GM15510 (cell line): ENCODE data around the gene MYO7B.

Experiments
- POLR2A ChIP-seq: IDR thresholded peaks from 3 replicates; pipeline ENCODE4 v1.6.1; 2011; ENCODE audit warnings: borderline replicate concordance; ENCODE audit not compliant: insufficient read length; ENCODE audit errors: extremely low read depth

Gene MYO7B

GRCh38 chr2:127584516-127585033 lies 49.1 kb downstream of the MYO7B start:
- no peak for TF ChIP-seq POLR2A

DNA sequence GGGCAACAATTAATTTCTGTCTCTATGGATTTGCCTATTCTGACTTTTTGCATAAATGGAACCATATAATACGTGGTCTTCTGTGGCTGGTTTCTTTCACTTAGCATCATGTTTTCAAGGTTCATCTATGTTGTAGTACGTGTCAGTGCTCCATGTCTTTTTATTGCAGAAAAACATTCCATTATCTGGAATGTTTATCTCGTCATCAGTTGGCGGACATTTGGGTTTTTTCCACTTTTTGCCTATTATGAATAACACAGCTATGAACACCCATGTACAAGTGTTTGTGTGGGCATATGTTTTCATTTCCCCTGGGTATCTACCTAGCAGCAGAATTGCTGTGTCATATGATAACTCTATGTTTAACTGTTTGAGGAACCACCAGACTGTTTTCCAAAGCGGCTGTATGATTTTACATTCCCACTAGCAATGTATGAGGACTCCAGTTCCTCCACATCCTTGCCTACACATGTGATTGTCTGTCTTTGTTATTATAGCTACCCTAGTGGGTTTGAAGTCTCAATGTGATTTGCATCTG lies 49.9 kb downstream of the MYO7B start:
- no peak for TF ChIP-seq POLR2A

DNA sequence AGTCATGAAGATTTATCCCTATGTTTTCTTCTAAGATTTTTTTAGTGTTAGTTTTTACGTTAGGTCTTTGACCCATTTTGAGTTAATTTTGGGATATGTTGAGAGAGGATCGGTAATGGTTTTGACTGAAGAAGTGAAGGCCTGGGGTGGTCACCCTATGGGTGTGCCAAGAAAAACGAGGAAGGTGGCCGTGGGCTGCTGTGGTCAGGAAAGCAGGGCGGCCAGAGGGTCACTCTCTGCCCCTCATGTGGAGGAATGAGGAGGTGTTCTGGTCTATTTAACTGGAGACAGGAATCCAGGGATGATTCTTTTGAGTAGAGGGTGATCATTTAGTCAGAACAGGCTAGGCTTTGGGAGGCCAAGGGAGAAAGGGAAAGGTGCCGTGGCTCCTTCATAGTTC lies 50.7 kb downstream of the MYO7B start:
- no peak for TF ChIP-seq POLR2A

GRCh38 chr2:127586746-127587295 lies 51.3 kb downstream of the MYO7B start:
- no peak for TF ChIP-seq POLR2A

DNA sequence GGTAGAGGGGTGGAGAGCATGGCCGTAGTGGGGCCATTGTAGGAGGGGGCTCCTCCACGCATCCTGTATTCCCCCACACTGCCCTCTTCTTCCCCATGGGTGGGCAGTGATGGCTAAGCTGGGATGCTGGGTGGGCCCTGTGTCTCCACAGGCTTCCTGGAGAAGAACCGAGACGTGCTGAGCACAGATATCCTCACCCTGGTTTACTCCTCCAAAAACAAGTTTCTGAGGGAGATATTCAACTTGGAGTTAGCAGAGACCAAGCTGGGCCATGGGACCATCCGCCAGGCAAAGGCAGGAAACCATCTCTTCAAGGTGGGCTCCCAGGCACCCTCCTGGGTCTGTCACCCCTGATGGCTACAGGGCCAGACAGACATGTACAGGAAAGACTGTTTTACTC lies 52.8 kb downstream of the MYO7B start:
- no peak for TF ChIP-seq POLR2A

- no peak for TF ChIP-seq POLR2A
These were observed 53.9 kb downstream of the MYO7B start for GRCh38 chr2:127589358-127589757.

DNA sequence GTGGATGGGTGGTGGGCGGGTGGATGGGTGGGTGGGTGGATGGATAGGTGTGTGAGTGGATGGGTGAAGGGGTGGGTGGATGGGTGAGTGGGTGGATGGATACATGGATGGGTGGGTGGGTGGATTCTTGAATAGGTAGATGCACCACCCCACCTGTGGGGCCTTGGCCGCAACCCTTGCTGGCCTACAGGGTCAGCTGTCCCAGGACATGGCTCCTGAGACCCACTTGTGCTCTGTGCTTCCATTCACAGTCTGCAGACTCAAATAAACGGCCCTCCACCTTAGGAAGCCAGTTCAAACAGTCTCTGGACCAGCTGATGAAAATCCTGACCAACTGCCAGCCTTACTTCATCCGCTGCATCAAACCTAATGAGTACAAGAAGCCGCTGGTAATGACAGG lies 54.4 kb downstream of the MYO7B start:
- TF ChIP-seq POLR2A, result no peak

GRCh38 chr2:127590386-127591190 lies 55.1 kb downstream of the MYO7B start:
- no peak for TF ChIP-seq POLR2A

GRCh38 chr2:127591221-127591923 lies 55.9 kb downstream of the MYO7B start:
- no peak for TF ChIP-seq POLR2A

DNA sequence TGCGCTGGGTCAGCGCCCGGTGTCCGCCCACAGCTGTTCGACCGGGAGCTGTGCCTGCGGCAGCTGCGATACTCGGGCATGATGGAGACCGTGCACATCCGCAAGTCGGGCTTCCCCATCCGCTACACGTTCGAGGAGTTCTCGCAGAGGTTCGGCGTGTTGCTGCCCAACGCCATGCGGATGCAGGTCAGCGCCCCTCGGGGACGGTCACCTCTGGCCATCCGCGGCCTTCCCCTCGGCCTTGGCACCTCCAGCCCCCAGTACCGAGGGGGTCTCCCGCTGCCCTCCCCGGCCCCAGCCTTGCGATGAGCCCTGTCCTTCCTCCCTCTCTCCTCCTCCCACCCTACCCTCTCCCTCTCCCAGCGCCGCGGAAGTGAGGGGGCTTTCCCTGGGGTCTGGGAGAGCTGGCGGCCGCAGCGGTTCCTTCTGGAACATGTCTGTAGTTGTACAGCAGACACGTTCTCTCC lies 57.3 kb downstream of the MYO7B start:
- TF ChIP-seq POLR2A, result no peak

DNA sequence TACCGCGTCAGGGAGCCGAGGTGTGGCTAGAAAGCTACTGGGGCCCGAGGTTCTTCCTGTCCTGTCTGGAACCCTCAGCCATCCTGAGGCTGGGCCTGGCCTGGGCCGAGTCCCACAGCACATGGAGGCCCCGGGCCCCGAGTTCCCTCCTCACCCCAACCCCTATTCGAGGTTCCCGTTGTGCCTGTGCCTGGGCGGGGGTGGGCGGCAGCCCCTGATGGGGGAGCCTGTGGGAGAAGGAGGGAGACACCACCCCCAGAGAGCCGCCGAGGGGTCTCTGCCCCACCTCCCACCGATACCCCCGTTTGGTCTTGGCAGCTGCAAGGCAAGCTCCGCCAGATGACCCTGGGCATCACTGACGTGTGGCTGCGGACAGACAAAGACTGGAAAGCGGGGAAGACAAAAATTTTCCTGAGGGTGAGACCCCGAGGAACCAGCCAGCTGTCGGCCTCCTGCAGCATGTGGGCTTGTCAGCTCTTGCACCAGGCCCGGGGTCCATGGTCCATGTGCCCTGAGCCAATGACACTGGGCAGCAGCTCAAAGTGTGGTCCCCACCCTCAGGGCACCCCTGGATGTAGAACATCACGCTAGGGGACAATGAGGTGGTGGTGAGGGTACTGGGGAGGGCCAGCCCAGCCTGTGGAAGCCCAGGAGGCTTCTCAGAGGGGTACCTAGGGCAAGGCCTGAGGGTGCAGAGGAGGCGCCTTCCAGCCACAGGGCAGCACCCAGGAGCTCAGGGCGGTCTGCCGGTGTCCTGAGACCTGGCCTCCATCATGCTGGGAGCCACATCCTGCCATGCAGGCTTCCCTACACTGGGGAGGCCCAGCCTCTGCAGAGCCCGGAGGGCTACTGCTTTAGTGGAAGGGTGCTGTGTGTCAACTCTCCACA lies 58.0 kb downstream of the MYO7B start:
- no peak for TF ChIP-seq POLR2A

- no peak for TF ChIP-seq POLR2A
These were observed 58.7 kb downstream of the MYO7B start for GRCh38 chr2:127594116-127594591.

DNA sequence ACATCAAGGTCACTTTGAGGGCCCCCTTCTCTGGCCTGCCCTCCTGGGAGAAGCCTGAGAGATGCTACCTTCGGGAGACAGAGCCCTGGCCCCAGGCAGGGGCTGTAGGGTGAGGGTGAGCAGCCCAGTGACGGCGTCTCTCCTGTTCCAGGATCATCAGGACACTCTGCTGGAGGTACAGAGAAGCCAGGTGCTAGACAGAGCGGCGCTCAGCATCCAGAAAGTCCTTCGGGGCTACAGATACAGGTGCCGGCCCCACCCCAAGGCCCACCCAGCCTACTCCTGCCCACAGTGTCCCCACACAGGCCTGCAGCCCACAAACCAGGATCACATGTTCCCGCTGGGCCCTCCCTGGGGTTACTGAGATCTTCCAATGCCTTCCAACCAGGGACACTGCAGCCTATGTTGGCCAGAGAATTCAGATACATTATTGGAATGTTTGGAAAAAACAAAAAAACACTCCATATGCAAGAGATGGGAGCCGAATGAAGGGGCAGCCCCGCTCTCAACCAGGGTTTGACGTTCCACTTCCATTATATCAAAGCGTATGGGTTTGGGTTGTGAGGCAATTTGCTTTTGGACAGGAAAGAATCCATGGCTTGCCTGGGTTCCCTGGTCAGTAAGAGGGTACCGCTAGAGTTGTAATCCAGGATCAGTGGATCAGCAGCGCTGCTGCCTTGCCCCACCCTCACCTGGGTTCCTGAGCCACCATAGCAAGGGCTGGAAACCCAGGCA lies 61.0 kb downstream of the MYO7B start:
- TF ChIP-seq POLR2A, result no peak
